HepG2 (cell line): ENCODE measurements around the gene MDFIC. TPM values are rescaled to one million over a fixed set of nuclear protein-coding genes. Genes with fewer than 3 reads are reported as not detected.

ENCODE experiments used
- ATAC-seq: fragments of 200-7000 bp; cut with Tn5 transposase; 3 replicates; pipeline ENCODE4 v1.9.1; 2020; ENCODE audit warnings: mild to moderate bottlenecking, moderate library complexity
- BruUV-seq: library from RNA; stranded (reverse); fragments of 400-500 nt; replicated peaks from 2 replicates; lab custom pipeline; 2021; lab: Mats Ljungman, UMichigan
- CTCF ChIA-PET: fragments of 300-600 bp; formaldehyde crosslinking; extraction: SDS; loops from one replicate; lab custom pipeline; 2021; ENCODE audit warnings: low total read pairs, inconsistent platforms, low intra/inter-chr PET ratio; lab: Yijun Ruan, JAX
- POLR2A ChIA-PET: fragments of 350-600 bp; sonication (Branson Sonifier 250); formaldehyde crosslinking; loops from one replicate; lab custom pipeline; 2020; ENCODE audit warnings: antibody characterized with exemption, inconsistent platforms; lab: Yijun Ruan, JAX
- DNase-seq: peaks from one replicate; pipeline ENCODE4 v3.0.0-alpha.2; 2015; ENCODE audit warnings: low spot score
- FAIRE-seq: peaks from 3 replicates; lab custom pipeline; 2011; peaks lifted over from hg19 to GRCh38; lab: Jason Lieb, UNC
- H2AFZ ChIP-seq: one replicate; pipeline ENCODE4 v1.6.1; 2011; ENCODE audit warnings: low read length, inconsistent platforms
- H3K27ac ChIP-seq: fragments of 300-600 bp; 3 replicates; pipeline ENCODE4 v1.8.0; 2011; ENCODE audit warnings: mixed run types, mild to moderate bottlenecking, mixed read lengths, low read length, inconsistent platforms; ENCODE audit not compliant: insufficient read depth; ENCODE audit errors: extremely low read length
- H3K27me3 ChIP-seq, 2 experiments: fragments of 200-600 bp in 1 of 2; 2 replicates in 1 of 2; 3 replicates in 1 of 2; pipeline versions ENCODE4 v1.6.0 to v1.8.0; 2011; ENCODE audit warnings: low read length in 2 of 2, mild to moderate bottlenecking in 2 of 2, moderate library complexity in 2 of 2, inconsistent platforms in 1 of 2; ENCODE audit not compliant: insufficient read depth in 2 of 2, control insufficient read depth in 1 of 2
- H3K36me3 ChIP-seq, 2 experiments: fragments of 200-600 bp in 1 of 2; replicated peaks in 1 of 2; 2 replicates in 1 of 2; 3 replicates in 1 of 2; pipeline versions ENCODE4 v1.5.1 to v1.8.0; 2011; ENCODE audit warnings: low read length in 2 of 2, inconsistent platforms in 1 of 2; ENCODE audit not compliant: insufficient read depth in 2 of 2, control insufficient read depth in 1 of 2
- H3K4me1 ChIP-seq: 2 replicates; pipeline ENCODE4 v1.5.1; 2012; ENCODE audit warnings: low read length, inconsistent platforms; ENCODE audit not compliant: insufficient read depth
- H3K4me2 ChIP-seq: 2 replicates; pipeline ENCODE4 v1.6.0; 2011; ENCODE audit warnings: low read depth, low read length, inconsistent platforms
- H3K4me3 ChIP-seq, 3 experiments: fragments of 200-600 bp in 1 of 3; sonication (generic), shearing (Covaris generic) in 1 of 3; replicated peaks in 1 of 3; 2 replicates each; pipeline ENCODE4 v1.5.1; 2011 to 2016; ENCODE audit warnings: low read length in 3 of 3, inconsistent platforms in 2 of 3, low read depth in 2 of 3, mild to moderate bottlenecking in 2 of 3, control low read depth in 1 of 3, mixed read lengths in 1 of 3; ENCODE audit not compliant: insufficient read depth in 1 of 3
- H3K79me2 ChIP-seq: one replicate; pipeline ENCODE4 v1.6.1; 2011; ENCODE audit warnings: low read length, inconsistent platforms; ENCODE audit not compliant: insufficient read depth
- H3K9ac ChIP-seq: 2 replicates; pipeline ENCODE4 v1.6.0; 2011; ENCODE audit warnings: mild to moderate bottlenecking, low read depth, low read length, inconsistent platforms; ENCODE audit not compliant: insufficient read depth
- H3K9me3 ChIP-seq: 2 replicates; pipeline ENCODE4 v1.5.1; 2012; ENCODE audit warnings: mild to moderate bottlenecking, low read length
- H4K20me1 ChIP-seq: 2 replicates; pipeline ENCODE4 v1.6.0; 2011; ENCODE audit warnings: inconsistent platforms, mild to moderate bottlenecking, low read length, moderate library complexity; ENCODE audit not compliant: insufficient read depth
- CERS6 ChIP-seq: sonication (generic); formaldehyde crosslinking; IDR thresholded peaks from 2 replicates; pipeline ENCODE4 v1.5.0; 2020; ENCODE audit warnings: missing genetic modification reagents
- ELF4 ChIP-seq: sonication (generic); formaldehyde crosslinking; IDR thresholded peaks from 2 replicates; pipeline ENCODE4 v1.5.0; 2020; ENCODE audit warnings: missing genetic modification reagents, mild to moderate bottlenecking, moderate library complexity, borderline replicate concordance
- FOXK2 ChIP-seq: fragments of 450-650 bp; IDR thresholded peaks from 2 replicates; pipeline ENCODE4 v1.6.1; 2016
- GLI4 ChIP-seq: sonication (generic); formaldehyde crosslinking; IDR thresholded peaks from 2 replicates; pipeline ENCODE4 v1.5.1; 2020; ENCODE audit warnings: missing genetic modification reagents, mild to moderate bottlenecking, moderate library complexity, borderline replicate concordance
- MAFF ChIP-seq: IDR thresholded peaks from 2 replicates; pipeline ENCODE4 v1.6.1; 2011; ENCODE audit warnings: low read depth, low read length, improper control_type of control experiment
- MAFK ChIP-seq, 2 experiments: IDR thresholded peaks in 1 of 2; conservative IDR thresholded peaks in 1 of 2; 2 replicates each; pipeline ENCODE4 v1.6.1; 2011; ENCODE audit warnings: improper control_type of control experiment in 2 of 2, low read length in 2 of 2
- MED13 ChIP-seq: sonication (generic); formaldehyde crosslinking; IDR thresholded peaks from 2 replicates; pipeline ENCODE4 v1.5.0; 2020; ENCODE audit warnings: missing genetic modification reagents
- ZMYM2 ChIP-seq: sonication (generic); formaldehyde crosslinking; IDR thresholded peaks from 2 replicates; pipeline ENCODE4 v1.8.0; 2022; ENCODE audit warnings: mild to moderate bottlenecking, missing genetic modification reagents
- ZNF230 ChIP-seq: sonication (generic); formaldehyde crosslinking; IDR thresholded peaks from 2 replicates; pipeline ENCODE4 v1.4.0; 2020; ENCODE audit warnings: mild to moderate bottlenecking, missing genetic modification reagents
- ZNF232 ChIP-seq: sonication (generic); formaldehyde crosslinking; IDR thresholded peaks from 2 replicates; pipeline ENCODE4 v1.4.0; 2020; ENCODE audit warnings: missing genetic modification reagents, borderline replicate concordance
- ZNF275 ChIP-seq: sonication (generic); formaldehyde crosslinking; IDR thresholded peaks from 2 replicates; pipeline ENCODE4 v1.8.0; 2022; ENCODE audit warnings: missing genetic modification reagents, mild to moderate bottlenecking, inconsistent platforms, borderline replicate concordance
- ZNF549 ChIP-seq: sonication (generic); formaldehyde crosslinking; IDR thresholded peaks from 2 replicates; pipeline ENCODE4 v1.5.0; 2020; ENCODE audit warnings: missing genetic modification reagents
- WGBS: methylation state at CpG from one replicate; pipeline ENCODE4 v1.1.6; 2017; ENCODE audit warnings: low lambda C conversion rate; 5-methylcytosine and 5-hydroxymethylcytosine counted together
- in situ Hi-C: cut with HindIII; loops from 2 replicates; pipeline ENCODE4 v1.10.0; 2017; ENCODE audit warnings: low pct_unique_long_range_greater_than_20kb; ENCODE audit not compliant: extremely low pct_ligation_motif_present
- intact Hi-C: fragments of 100-400 bp; cut with micrococcal nuclease; formaldehyde crosslinking; loops from one replicate; pipeline ENCODE4 v1.10.0; 2022; ENCODE audit not compliant: unreplicated experiment
- polyA plus RNA-seq, 8 experiments: library from polyadenylated mRNA; depleted of rRNA in 3 of 8; stranded (reverse) in 7 of 8; unstranded in 1 of 8; fragments of >200 nt; fragmentation: Illumina TruSeq in 4 of 8; extraction: Trizol in 4 of 8; gene quantifications; 2 replicates each; pipeline versions ENCODE4 v1.2.1 to v1.2.3, GENCODE V29; 2011 to 2016; ENCODE audit warnings: low read depth in 4 of 8, missing spikeins in 1 of 8, mixed read lengths in 1 of 8; ENCODE audit not compliant: insufficient read depth in 1 of 8
- total RNA-seq, 5 experiments: library from RNA; depleted of rRNA; stranded (reverse); fragments of >200 nt; fragmentation: Illumina TruSeq; extraction: Trizol; gene quantifications; 2 replicates each; pipeline ENCODE4 v1.2.3, GENCODE V29; 2016; ENCODE audit warnings: low read depth in 1 of 5
- TF ChIP-seq, protein P1 (sequence below): sonication (generic); IDR thresholded peaks from 2 replicates; pipeline ENCODE4 v1.6.1; 2016; ENCODE audit warnings: low read depth, borderline replicate concordance
- TF ChIP-seq, protein P2 (sequence below): sonication (generic); formaldehyde crosslinking; IDR thresholded peaks from 2 replicates; pipeline ENCODE4 v1.8.0; 2022; ENCODE audit warnings: missing genetic modification reagents, mild to moderate bottlenecking, borderline replicate concordance
- TF ChIP-seq, protein P3 (sequence below): sonication (generic); formaldehyde crosslinking; IDR thresholded peaks from 2 replicates; pipeline ENCODE4 v1.8.0; 2022; ENCODE audit warnings: mild to moderate bottlenecking, missing genetic modification reagents, moderate library complexity

Gene MDFIC
- total and polyA plus RNA-seq, 2 of the 13 experiments (the other 11 are each of a cell fraction or from before 2014, with no cell fraction given), result 0.13 TPM; not detected in 1

- POLR2A ChIA-PET, result no interaction called here
- CTCF ChIA-PET, result no interaction called here
- Histone ChIP-seq H3K27ac (no peak overlapping the region), H3K9me3 (no peaks in the 10 kb centered on the region), H3K9ac (no peak overlapping the region), H3K4me3 (no peak overlapping the region), H3K79me2 (no peaks in the 10 kb centered on the region), H3K4me2 (no peak overlapping the region), H3K4me1 (no peaks in the 10 kb centered on the region), H3K36me3 (no peaks in the 10 kb centered on the region), H2AFZ (no peak overlapping the region), H4K20me1 (no peaks in the 10 kb centered on the region), H3K27me3 (no peaks in the 10 kb centered on the region)
- no TSS peak for BruUV-seq
- DNase-seq (no peak), ATAC-seq (no peak), FAIRE-seq (no peak)
- TF ChIP-seq MAFF (peak; percentile 43; the same call in 1 of the 2 replicates), MED13 (no peak), MAFK (conservative IDR thresholded peaks at IDR 0.05 in 1 of 2, IDR thresholded peaks at IDR 0.05 in 1 of 2; ENCODE audit: low read length in 2 of 2) (peak in 1 of 2 experiments; percentile 53; a peak in 2 of 4 replicates)
- in situ Hi-C loops, result no loop called here
- intact Hi-C loops, result no loop called here
- WGBS, result 52% methylated on average over 5 of the region's 5 CpGs
Observed at GRCh38 chr7:114933658-114934057, 11.8 kb downstream of the MDFIC start.

DNA sequence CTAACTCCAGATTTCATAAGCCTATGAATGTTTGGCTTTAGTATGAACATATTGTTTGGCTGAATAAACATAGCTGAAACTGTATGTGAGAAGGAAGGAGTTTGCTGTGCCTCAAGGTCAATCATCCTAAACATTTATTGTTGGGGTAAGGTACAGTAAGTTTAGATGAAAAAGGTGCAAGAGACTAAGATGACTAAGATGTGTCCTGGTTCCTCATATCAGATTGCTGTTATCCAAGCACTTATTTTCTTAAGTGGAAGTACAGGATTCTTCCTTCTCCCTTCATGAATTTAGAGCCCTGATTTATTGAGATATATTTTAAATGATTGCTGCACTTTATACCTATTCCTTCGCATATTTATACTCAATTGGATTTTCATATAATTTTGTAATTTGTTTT, 12.2 kb downstream of the MDFIC start:
- Histone ChIP-seq H3K27ac (no peak overlapping the region), H3K36me3 (no peaks in the 10 kb centered on the region), H3K27me3 (no peaks in the 10 kb centered on the region), H4K20me1 (no peaks in the 10 kb centered on the region), H3K4me2 (no peak overlapping the region), H3K9me3 (no peaks in the 10 kb centered on the region), H2AFZ (no peak overlapping the region), H3K4me3 (no peak overlapping the region), H3K79me2 (no peaks in the 10 kb centered on the region), H3K4me1 (no peaks in the 10 kb centered on the region), H3K9ac (no peak overlapping the region)
- ATAC-seq (no peak), FAIRE-seq (no peak), DNase-seq (no peak)
- CTCF ChIA-PET, result no interaction called here
- intact Hi-C loops (no loop called here), in situ Hi-C loops (no loop called here)
- no TSS peak for BruUV-seq
- POLR2A ChIA-PET, result no interaction called here
- 47% methylated on average over 1 of the region's 1 CpG for WGBS
- no peak for TF ChIP-seq FOXK2
- TF ChIP-seq, protein P1, sequence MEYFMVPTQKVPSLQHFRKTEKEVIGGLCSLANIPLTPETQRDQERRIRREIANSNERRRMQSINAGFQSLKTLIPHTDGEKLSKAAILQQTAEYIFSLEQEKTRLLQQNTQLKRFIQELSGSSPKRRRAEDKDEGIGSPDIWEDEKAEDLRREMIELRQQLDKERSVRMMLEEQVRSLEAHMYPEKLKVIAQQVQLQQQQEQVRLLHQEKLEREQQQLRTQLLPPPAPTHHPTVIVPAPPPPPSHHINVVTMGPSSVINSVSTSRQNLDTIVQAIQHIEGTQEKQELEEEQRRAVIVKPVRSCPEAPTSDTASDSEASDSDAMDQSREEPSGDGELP, result no peak
- no peak for TF ChIP-seq ZNF232
- TF ChIP-seq ZNF275 (CRISPR knock-in tag), result no peak
- TF ChIP-seq, protein P2, sequence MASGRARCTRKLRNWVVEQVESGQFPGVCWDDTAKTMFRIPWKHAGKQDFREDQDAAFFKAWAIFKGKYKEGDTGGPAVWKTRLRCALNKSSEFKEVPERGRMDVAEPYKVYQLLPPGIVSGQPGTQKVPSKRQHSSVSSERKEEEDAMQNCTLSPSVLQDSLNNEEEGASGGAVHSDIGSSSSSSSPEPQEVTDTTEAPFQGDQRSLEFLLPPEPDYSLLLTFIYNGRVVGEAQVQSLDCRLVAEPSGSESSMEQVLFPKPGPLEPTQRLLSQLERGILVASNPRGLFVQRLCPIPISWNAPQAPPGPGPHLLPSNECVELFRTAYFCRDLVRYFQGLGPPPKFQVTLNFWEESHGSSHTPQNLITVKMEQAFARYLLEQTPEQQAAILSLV (CRISPR knock-in tag), result no peak
- TF ChIP-seq ZNF549 (CRISPR knock-in tag), result no peak
- no peak for TF ChIP-seq GLI4 (CRISPR knock-in tag)
- TF ChIP-seq ZNF230, result no peak
- TF ChIP-seq, protein P3, sequence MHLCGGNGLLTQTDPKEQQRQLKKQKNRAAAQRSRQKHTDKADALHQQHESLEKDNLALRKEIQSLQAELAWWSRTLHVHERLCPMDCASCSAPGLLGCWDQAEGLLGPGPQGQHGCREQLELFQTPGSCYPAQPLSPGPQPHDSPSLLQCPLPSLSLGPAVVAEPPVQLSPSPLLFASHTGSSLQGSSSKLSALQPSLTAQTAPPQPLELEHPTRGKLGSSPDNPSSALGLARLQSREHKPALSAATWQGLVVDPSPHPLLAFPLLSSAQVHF, result no peak
- TF ChIP-seq ZMYM2 (CRISPR knock-in tag), result no peak
- TF ChIP-seq ELF4 (CRISPR knock-in tag), result no peak
- TF ChIP-seq CERS6 (CRISPR knock-in tag), result no peak
